Stimulated activated CD4-positive, alpha-beta T cell treated with anti-CD3 and anti-CD28 coated beads, Interleukin-4, amount 100 ng/mL, for 48 hours (primary cell): ENCODE measurements around the gene GIPC3.
"Not testable (repeated sequence)": the region's sequence is repeated elsewhere in the genome, so short reads cannot be mapped to it uniquely, and the experiment has no call there.

Experiments
- DNase-seq, 2 donors: peaks; one replicate each; pipeline ENCODE4 v3.0.0-alpha.2; 2020; ENCODE audit warnings: low read depth in 2 of 2

Gene GIPC3

GRCh38 chr19:3618811-3619630 is 33.7 kb downstream of the GIPC3 start:
- DNase-seq: no peak

- DNase-seq: no peak
Observed at GRCh38 chr19:3619631-3620012, 34.3 kb downstream of the GIPC3 start.

GRCh38 chr19:3620145-3620816 is 35.0 kb downstream of the GIPC3 start:
- DNase-seq: no peak

GRCh38 chr19:3620817-3621547 is 35.7 kb downstream of the GIPC3 start:
- DNase-seq: no peak

GRCh38 chr19:3621689-3622088 is 36.4 kb downstream of the GIPC3 start:
- no peak for DNase-seq

- no peak for DNase-seq
Observed at GRCh38 chr19:3622224-3622623, 36.9 kb downstream of the GIPC3 start.

GRCh38 chr19:3623716-3624115 is 38.4 kb downstream of the GIPC3 start:
- no peak for DNase-seq

GRCh38 chr19:3625996-3626472 is 40.8 kb downstream of the GIPC3 start:
- DNase-seq: peak in 1 of 2 donors; percentile 27

GRCh38 chr19:3626473-3627350 is 41.4 kb downstream of the GIPC3 start, which contains the start of gene CACTIN:
Gene CACTIN, minus strand, starts transcription at chr19:3626790. Its CDS starts 28 bp downstream, at chr19:3626762.
- peak; percentile 98 to 99 for DNase-seq

GRCh38 chr19:3627351-3627723 is 42.1 kb downstream of the GIPC3 start:
- DNase-seq: no peak

GRCh38 chr19:3628766-3629165 is 43.5 kb downstream of the GIPC3 start:
- not testable (repeated sequence) for DNase-seq

GRCh38 chr19:3631053-3631861 is 46.0 kb downstream of the GIPC3 start:
- no peak for DNase-seq

- DNase-seq: no peak
Observed at GRCh38 chr19:3632098-3632497, 46.8 kb downstream of the GIPC3 start.

GRCh38 chr19:3632739-3633558 is 47.7 kb downstream of the GIPC3 start:
- DNase-seq: no peak

- no peak for DNase-seq
Observed at GRCh38 chr19:3633559-3633988, 48.3 kb downstream of the GIPC3 start.

- DNase-seq: no peak
Observed at GRCh38 chr19:3634496-3635045, 49.3 kb downstream of the GIPC3 start.

- DNase-seq: no peak
Observed at GRCh38 chr19:3636506-3636905, 51.2 kb downstream of the GIPC3 start.

- no peak for DNase-seq
Observed at GRCh38 chr19:3636962-3637361, 51.7 kb downstream of the GIPC3 start.

GRCh38 chr19:3637621-3638020 is 52.3 kb downstream of the GIPC3 start:
- no peak for DNase-seq
